Mammary epithelial cell (primary cell): ENCODE measurements around the gene NTRK1.

Source experiments
- CTCF ChIP-seq, 2 donors: IDR thresholded peaks in 1 of 2; conservative IDR thresholded peaks in 1 of 2; 2 replicates each; pipeline ENCODE4 v1.5.1; 2011 to 2012; ENCODE audit warnings: inconsistent platforms in 2 of 2, low read length in 2 of 2, mild to moderate bottlenecking in 2 of 2, control low read depth in 1 of 2, low read depth in 1 of 2; ENCODE audit not compliant: insufficient read depth in 1 of 2; ENCODE audit errors: extremely low read depth in 1 of 2
- EZH2 ChIP-seq: IDR thresholded peaks from 2 replicates; pipeline ENCODE4 v1.6.1; 2012; ENCODE audit warnings: low read length, inconsistent platforms, borderline replicate concordance

GRCh38 chr1:156887734-156888133 is 27.1 kb downstream of the NTRK1 start:
- TF ChIP-seq CTCF (conservative IDR thresholded peaks at IDR 0.05 in 1 of 2, IDR thresholded peaks at IDR 0.05 in 1 of 2; ENCODE audit: extremely low read depth in 1 of 2, insufficient read depth in 1 of 2, low read depth in 1 of 2, low read length in 2 of 2) (no peak), EZH2 (no peak)
